ENCODE results near the gene JARID2. TPM values are rescaled to one million over a fixed set of nuclear protein-coding genes. Genes with fewer than 3 reads are reported as not detected.

Gene JARID2
- total RNA-seq, 1 experiment from 2014 or later: 23.6 TPM

- RAD21 ChIA-PET (ENCODE audit: low non-redundant PET in 1 of 2, low total read pairs in 2 of 2, uncharacterized antibody in 2 of 2, unreplicated experiment in 2 of 2): no interaction called here
- peaks cover 20 to 30% of the 10 kb centered on the region in 2 experiments for H3K4me1 ChIP-seq (ENCODE audit: control insufficient read depth in 1 of 2, insufficient read depth in 2 of 2, low read length in 2 of 2)
- CTCF ChIA-PET: interaction anchor here (1.1 kb wide), 1 partner anchor 188 kb away, joined by 3 read pairs; no protein-coding TSS in a partner anchor
- BruUV-seq (replicated peaks): no TSS peak
- no peak overlapping the region for H3K4me3 ChIP-seq (replicated peaks in 1 of 2; ENCODE audit: low read depth in 1 of 2, low read length in 2 of 2)
- H3K9me3 ChIP-seq (ENCODE audit: control insufficient read depth in 1 of 2, insufficient read depth in 1 of 2, low read depth in 1 of 2, low read length in 2 of 2): no peaks in the 10 kb centered on the region
- no peak overlapping the region for H3K4me2 ChIP-seq (ENCODE audit: low read length)
- H3K9me2 ChIP-seq (ENCODE audit: insufficient read depth): no peaks in the 10 kb centered on the region
- TF ChIP-seq POLR2AphosphoS5 (IDR thresholded peaks at IDR 0.05; ENCODE audit: low read depth, low read length) (no peak), EZH2phosphoT487 (IDR thresholded peaks at IDR 0.05; ENCODE audit: borderline replicate concordance) (no peak), CTCF (IDR thresholded peaks at IDR 0.05 in 2 of 3, conservative IDR thresholded peaks at IDR 0.05 in 1 of 3; ENCODE audit: borderline replicate concordance in 1 of 3, insufficient read depth in 1 of 3, low read depth in 2 of 3, low read length in 2 of 3) (0 out of 6 replicates have a peak, but pooled peaks of 2 of the 3 experiments have one; percentile 7 to 11), RAD21 (IDR thresholded peaks at IDR 0.05; ENCODE audit: low read depth) (peak; percentile 56), ZNF274 (IDR thresholded peaks at IDR 0.05; ENCODE audit: low read depth, low read length) (no peak), FOSL1 (IDR thresholded peaks at IDR 0.05; ENCODE audit: low read depth) (no peak)
- H4K20me1 ChIP-seq (ENCODE audit: insufficient read depth): no peaks in the 10 kb centered on the region
- DNase-seq (ENCODE audit: low read depth, low spot score): no peak
- no peak overlapping the region for H3K9ac ChIP-seq (ENCODE audit: low read length)
- no peaks in the 10 kb centered on the region for H3K27me3 ChIP-seq (ENCODE audit: insufficient read depth, low read length)
- no peaks in the 10 kb centered on the region for H3K36me3 ChIP-seq (ENCODE audit: control insufficient read depth in 1 of 2, insufficient read depth in 2 of 2, low read length in 2 of 2)
- intact Hi-C loops (cut with micrococcal nuclease): loop anchor here (10.0 kb wide), 1 partner anchor 370 kb away; no protein-coding TSS in a partner anchor
- no peak overlapping the region for H3K27ac ChIP-seq (ENCODE audit: low read depth, low read length)
- peaks cover 97% of the 10 kb centered on the region for H3K79me2 ChIP-seq (ENCODE audit: insufficient read depth, low read length)
- H2AFZ ChIP-seq (ENCODE audit: low read depth, low read length, poor library complexity, severe bottlenecking): no peak overlapping the region
- POLR2A ChIA-PET: no interaction called here
- no peak for ATAC-seq
These were observed 8.5 kb downstream of the JARID2 start for GRCh38 chr6:15254070-15254975.
